Thymus (tissue), 11 donors: Measurements from ENCODE around the gene TMEM9. TPM values are rescaled to one million over a fixed set of nuclear protein-coding genes. Genes with fewer than 3 reads are reported as not detected.

ENCODE experiments used
- DNase-seq, 9 donors: peaks; one replicate each; pipeline ENCODE4 v3.0.0-alpha.2; 2013; ENCODE audit warnings: low spot score in 9 of 9, low read depth in 6 of 9, missing footprints in 1 of 9
- H3K27ac ChIP-seq, 2 donors: one replicate each; pipeline ENCODE4 v1.5.1; 2013; ENCODE audit warnings: control low read depth in 1 of 2, low read depth in 1 of 2, low read length in 1 of 2, mild to moderate bottlenecking in 1 of 2, moderate library complexity in 1 of 2
- H3K27me3 ChIP-seq, 2 donors: one replicate each; pipeline ENCODE4 v1.5.1; 2013; ENCODE audit warnings: low read length in 1 of 2; ENCODE audit not compliant: control insufficient read depth in 2 of 2, insufficient read depth in 1 of 2
- H3K36me3 ChIP-seq, 2 donors: one replicate each; pipeline ENCODE4 v1.5.1; 2013; ENCODE audit warnings: low read length in 1 of 2, mild to moderate bottlenecking in 1 of 2, moderate library complexity in 1 of 2; ENCODE audit not compliant: control insufficient read depth in 2 of 2, insufficient read depth in 2 of 2
- H3K4me1 ChIP-seq, 2 donors: one replicate each; pipeline ENCODE4 v1.5.1; 2013; ENCODE audit warnings: low read length in 2 of 2; ENCODE audit not compliant: control insufficient read depth in 2 of 2, insufficient read depth in 2 of 2
- H3K4me3 ChIP-seq, 2 donors: one replicate each; pipeline ENCODE4 v1.5.1; 2013; ENCODE audit warnings: low read length in 2 of 2, control low read depth in 1 of 2, mild to moderate bottlenecking in 1 of 2
- H3K9me3 ChIP-seq, 2 donors: one replicate each; pipeline ENCODE4 v1.5.1; 2013; ENCODE audit warnings: low read length in 1 of 2, mild to moderate bottlenecking in 1 of 2; ENCODE audit not compliant: control insufficient read depth in 2 of 2, insufficient read depth in 1 of 2
- WGBS: extraction: QIAGEN DNeasy Blood & Tissue Kit; methylation state at CpG from one replicate; pipeline ENCODE4 v1.1.7; 2013; 5-methylcytosine and 5-hydroxymethylcytosine counted together
- polyA plus RNA-seq: library from polyadenylated mRNA; stranded (reverse); fragments of 200-250 nt; gene quantifications from one replicate; pipeline ENCODE4 v1.2.3, GENCODE V29; 2013
- total RNA-seq: library from RNA; stranded (reverse); fragments of 120-200 nt; gene quantifications from one replicate; pipeline ENCODE4 v1.2.4, GENCODE V29; 2013
- donor health status: healthy.

TMEM9 gene
- total and polyA plus RNA-seq, 2 donors = 31.5 to 57.5 TPM

DNA sequence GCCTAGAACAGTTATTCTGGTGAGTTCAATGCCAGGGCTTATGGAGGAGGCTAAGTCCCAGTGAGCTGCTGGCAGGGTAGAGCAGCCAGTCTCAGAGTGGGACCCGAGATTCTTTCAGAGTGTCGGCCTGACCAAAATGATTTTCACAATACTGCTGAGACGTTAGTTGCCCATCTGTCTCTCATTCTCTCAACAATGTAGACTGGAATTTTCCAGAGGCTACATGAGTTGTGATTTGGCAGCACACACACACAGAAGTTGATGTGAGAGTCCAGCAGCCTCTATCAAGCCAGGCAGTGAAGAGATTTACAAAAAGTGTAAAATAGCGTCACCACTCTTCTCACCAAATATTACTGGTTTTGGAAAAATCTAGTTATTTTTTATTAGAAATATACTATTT lies 63.7 kb downstream of the TMEM9 start:
- no peak overlapping the region for H3K4me3 ChIP-seq
- H3K9me3 ChIP-seq = no peaks in the 10 kb centered on the region
- no peak overlapping the region for H3K27ac ChIP-seq
- H3K27me3 ChIP-seq = peaks cover 0 to 9% of the 10 kb centered on the region in 2 donors
- H3K4me1 ChIP-seq = peaks cover 0 to 5% of the 10 kb centered on the region in 2 donors
- WGBS = 97% methylated on average over 4 of the region's 4 CpGs
- DNase-seq = no peak
- no peaks in the 10 kb centered on the region for H3K36me3 ChIP-seq

GRCh38 chr1:201089596-201089995 lies 64.7 kb downstream of the TMEM9 start:
- H3K27ac ChIP-seq = no peak overlapping the region
- 91% methylated on average over 5 of the region's 5 CpGs for WGBS
- peak in 1 of 9 donors; percentile 9 for DNase-seq

GRCh38 chr1:201088901-201089525 lies 65.3 kb downstream of the TMEM9 start:
- Histone ChIP-seq H3K4me3 (no peak overlapping the region), H3K9me3 (no peaks in the 10 kb centered on the region), H3K4me1 (peaks cover 0 to 5% of the 10 kb centered on the region in 2 donors), H3K36me3 (no peaks in the 10 kb centered on the region), H3K27ac (no peak overlapping the region), H3K27me3 (peaks cover 0 to 17% of the 10 kb centered on the region in 2 donors)
- 96% methylated on average over 19 of the region's 19 CpGs for WGBS
- DNase-seq = no peak

More at GRCh38 chr1:201089596-201089995, 64.7 kb downstream of the TMEM9 start:
- H3K36me3 ChIP-seq = no peaks in the 10 kb centered on the region
- H3K27me3 ChIP-seq = peaks cover 0 to 15% of the 10 kb centered on the region in 2 donors
- H3K9me3 ChIP-seq = no peaks in the 10 kb centered on the region
- no peak overlapping the region for H3K4me3 ChIP-seq
- H3K4me1 ChIP-seq = peaks cover 0 to 5% of the 10 kb centered on the region in 2 donors

GRCh38 chr1:201088395-201088794 lies 65.9 kb downstream of the TMEM9 start:
- Histone ChIP-seq H3K36me3 (no peaks in the 10 kb centered on the region), H3K4me1 (peaks cover 0 to 5% of the 10 kb centered on the region in 2 donors), H3K27me3 (peaks cover 0 to 17% of the 10 kb centered on the region in 2 donors), H3K27ac (no peak overlapping the region), H3K9me3 (no peaks in the 10 kb centered on the region), H3K4me3 (no peak overlapping the region)
- DNase-seq = no peak
- 69% methylated on average over 4 of the region's 4 CpGs for WGBS

GRCh38 chr1:201085902-201086735 lies 68.2 kb downstream of the TMEM9 start:
- WGBS = 76% methylated on average over 12 of the region's 12 CpGs

More at GRCh38 chr1:201085902-201086735, 68.2 kb downstream of the TMEM9 start:
- peaks cover 0 to 5% of the 10 kb centered on the region in 2 donors for H3K4me1 ChIP-seq
- H3K9me3 ChIP-seq = no peaks in the 10 kb centered on the region
- no peak overlapping the region for H3K4me3 ChIP-seq
- peak in 1 of 9 donors; percentile 8 for DNase-seq
- H3K27me3 ChIP-seq = peaks cover 0 to 14% of the 10 kb centered on the region in 2 donors
- H3K36me3 ChIP-seq = no peaks in the 10 kb centered on the region
- no peak overlapping the region for H3K27ac ChIP-seq

Other genes starting within 250 kb of the TMEM9 start
- gene KIF21B, start 130.8 kb downstream of the TMEM9 start, total RNA-seq = 8.2 TPM
- 7.3 TPM for gene KIF21B, start 130.8 kb downstream of the TMEM9 start, polyA plus RNA-seq
- 0.09 TPM for gene CACNA1S, start 42.0 kb downstream of the TMEM9 start, total RNA-seq
- 0.05 TPM for gene CACNA1S, start 42.0 kb downstream of the TMEM9 start, polyA plus RNA-seq
- gene ASCL5, start 27.3 kb downstream of the TMEM9 start, total RNA-seq = not detected
- gene ASCL5, start 27.3 kb downstream of the TMEM9 start, polyA plus RNA-seq = 0.14 TPM
- 0.80 TPM for gene IGFN1, start 36.4 kb upstream of the TMEM9 start, total RNA-seq
- gene IGFN1, start 36.4 kb upstream of the TMEM9 start, polyA plus RNA-seq = 0.39 TPM
- 14.1 TPM for gene PKP1, start 129.0 kb upstream of the TMEM9 start, total RNA-seq
- gene PKP1, start 129.0 kb upstream of the TMEM9 start, polyA plus RNA-seq = 20.0 TPM
- 3.1 TPM for gene TNNT2, start 223.2 kb upstream of the TMEM9 start, total RNA-seq
- gene TNNT2, start 223.2 kb upstream of the TMEM9 start, polyA plus RNA-seq = 10.0 TPM
- 9.1 TPM for gene LAD1, start 244.8 kb upstream of the TMEM9 start, total RNA-seq
- gene LAD1, start 244.8 kb upstream of the TMEM9 start, polyA plus RNA-seq = 19.5 TPM